CD4-positive, alpha-beta T cell treated with Interleukin-1 beta for 1 hour (primary cell): Measurements from ENCODE around the gene SATB1.
"Not testable (repeated sequence)": the region's sequence is repeated elsewhere in the genome, so short reads cannot be mapped to it uniquely, and the experiment has no call there.

Experiments
- DNase-seq, 2 donors: peaks; one replicate each; pipeline ENCODE4 v3.0.0-alpha.2; 2020 to 2022

Gene SATB1

GRCh38 chr3:18424729-18425640 is at the start of gene SATB1:
SATB1 (minus strand) TSS chr3:18425339; CDS start chr3:18420967, 4,372 bp downstream.
- DNase-seq = peak; percentile 69 to 78

- DNase-seq = no peak
Measured at GRCh38 chr3:18474202-18474601, 49.1 kb upstream of the SATB1 start.

DNA sequence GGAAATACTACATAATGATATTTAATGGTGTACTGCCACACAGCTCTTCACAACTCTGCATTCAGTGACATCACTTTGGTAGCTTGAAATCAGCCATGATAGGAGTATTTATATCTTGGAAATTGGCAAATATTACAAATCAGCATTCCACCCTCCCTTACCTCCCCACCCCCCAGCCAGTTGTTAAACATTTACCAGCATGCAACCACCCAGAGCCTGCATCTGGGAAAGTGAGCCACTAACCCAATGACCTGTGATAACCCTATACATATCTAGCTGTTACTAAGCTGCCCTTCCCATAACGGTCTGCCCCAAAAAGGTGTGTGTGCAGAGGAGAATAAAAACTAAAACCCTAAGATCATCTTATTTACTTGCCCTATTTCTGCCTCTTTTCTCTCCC is 44.6 kb upstream of the SATB1 start:
- no peak for DNase-seq

GRCh38 chr3:18466136-18466535 is 41.0 kb upstream of the SATB1 start:
- DNase-seq = no peak

DNA sequence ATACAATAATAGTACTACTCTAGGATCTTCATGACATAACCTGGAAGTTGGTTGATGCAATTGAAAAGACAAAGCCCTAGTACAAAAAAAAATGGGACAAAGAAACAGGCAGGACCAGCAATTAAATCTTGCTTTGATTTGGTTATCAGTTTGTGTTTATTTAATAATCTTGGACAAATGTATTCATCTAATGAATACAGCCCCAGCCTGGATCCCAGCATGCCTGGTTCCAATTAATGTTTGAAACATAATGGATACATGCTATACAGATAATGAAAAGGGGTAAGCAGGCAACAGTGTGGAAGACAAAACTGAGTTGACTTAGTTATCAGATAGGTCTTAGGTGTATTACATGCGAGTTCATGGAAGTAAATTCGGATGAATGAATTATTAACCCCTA is 29.6 kb upstream of the SATB1 start:
- no peak for DNase-seq

DNA sequence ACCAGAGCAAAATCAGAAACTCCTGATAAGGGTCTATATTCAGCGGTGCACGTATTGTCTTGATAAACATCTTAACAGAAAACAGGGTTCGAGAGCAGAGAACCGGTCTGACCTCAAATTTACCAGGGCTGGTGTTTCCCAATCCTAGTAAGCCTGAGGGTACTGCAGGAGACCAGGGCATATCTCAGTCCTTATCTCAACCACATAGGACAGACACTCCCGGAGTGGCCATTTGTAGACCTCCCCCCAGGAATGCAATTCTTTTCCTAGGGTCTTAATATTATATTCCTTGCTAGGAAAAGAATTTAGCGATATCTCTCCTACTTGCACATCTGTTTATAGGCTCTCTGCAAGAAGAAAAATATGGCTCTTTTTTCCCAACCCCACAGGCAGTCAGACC is 24.5 kb upstream of the SATB1 start:
- DNase-seq = not testable (repeated sequence)

- no peak for DNase-seq
Measured at GRCh38 chr3:18447720-18448119, 22.6 kb upstream of the SATB1 start.

- DNase-seq = no peak
Measured at GRCh38 chr3:18446149-18446825, 21.1 kb upstream of the SATB1 start.

GRCh38 chr3:18445401-18446148 is 20.4 kb upstream of the SATB1 start:
- DNase-seq = peak; percentile 80 to 89

DNA sequence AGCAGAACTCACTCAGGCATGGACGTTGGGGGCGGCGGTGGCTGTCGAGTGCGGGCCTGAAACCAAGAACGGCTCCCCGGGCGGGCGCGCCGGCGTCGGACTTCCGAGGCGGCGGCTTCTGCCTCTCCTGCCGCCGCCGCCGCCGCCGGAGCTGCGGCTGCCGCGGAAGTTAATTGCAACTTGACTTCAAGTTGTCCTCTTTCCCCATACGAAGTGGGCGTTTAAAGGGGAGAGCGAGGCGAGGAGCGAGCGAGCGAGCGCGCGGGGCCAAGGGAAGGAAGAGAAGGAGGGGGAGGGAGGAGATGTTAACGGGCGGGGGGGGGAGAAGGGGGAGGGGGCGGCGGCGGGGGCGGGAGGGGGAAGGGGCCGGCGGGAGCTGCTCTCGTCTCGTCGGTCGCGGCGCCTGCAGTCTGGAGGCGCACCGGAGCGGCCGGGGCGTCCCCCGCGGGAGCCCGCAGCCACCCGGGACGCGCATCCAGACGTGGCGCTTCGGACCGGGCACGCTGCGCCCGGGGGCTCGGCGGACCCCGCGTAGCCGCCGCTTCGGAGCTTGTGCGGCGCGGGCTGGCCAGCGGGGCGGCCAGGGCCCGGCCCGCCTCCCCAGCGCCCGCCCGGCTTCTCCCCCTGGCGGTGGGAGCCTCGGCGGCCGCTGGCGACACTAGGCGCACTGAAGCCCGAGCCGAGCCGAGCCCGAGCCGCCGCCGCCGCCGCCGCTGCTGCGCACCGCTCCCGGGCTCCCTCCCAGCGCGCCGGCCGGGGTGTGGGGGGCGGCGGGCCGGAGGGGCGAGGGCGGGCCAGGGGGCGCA is 19.7 kb upstream of the SATB1 start:
- peak; percentile 81 to 83 for DNase-seq

DNA sequence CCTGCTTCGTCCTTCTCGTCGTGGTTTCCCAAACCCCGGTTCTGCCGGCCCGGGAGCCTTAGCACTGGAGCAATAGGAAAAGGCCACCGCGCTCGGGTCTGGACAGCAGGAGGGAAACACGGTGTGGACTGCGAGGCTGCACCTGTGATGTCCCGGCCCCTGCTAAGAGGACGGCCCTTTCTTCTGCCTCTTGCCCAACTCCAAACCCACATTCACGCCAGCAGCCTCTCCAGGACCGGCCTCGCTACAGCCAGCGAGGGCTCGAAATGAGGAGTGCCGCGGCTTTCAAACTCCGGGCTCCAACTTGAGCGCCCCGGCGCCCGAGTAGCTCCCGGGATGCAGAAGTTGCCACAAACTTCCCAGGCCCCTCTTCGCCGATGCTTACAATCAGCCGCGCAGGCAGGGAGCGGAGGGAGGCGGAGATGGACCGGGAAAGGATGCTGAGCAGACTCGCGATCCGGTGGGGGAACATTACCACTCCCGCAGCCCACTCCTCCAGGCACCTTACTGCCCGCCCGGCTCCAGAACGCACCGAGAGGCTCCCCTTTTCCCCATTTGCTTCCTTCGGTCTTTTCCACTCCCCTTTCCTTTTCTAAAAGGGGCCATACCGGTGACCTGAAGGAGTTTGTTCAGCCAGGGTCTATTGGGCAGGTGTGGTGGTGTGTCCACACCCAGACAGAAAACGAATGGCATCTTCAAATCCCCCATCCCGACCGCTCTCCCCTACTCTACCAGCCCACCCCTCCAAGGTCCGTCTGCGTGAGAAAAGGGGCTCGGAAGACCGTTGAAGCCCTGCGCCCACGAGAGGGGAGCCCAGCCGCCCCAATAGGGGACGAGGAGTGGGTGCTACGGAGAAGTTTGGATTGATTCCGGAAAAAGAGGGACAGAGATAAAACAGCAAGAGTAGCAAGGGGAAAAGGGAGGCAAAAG is 18.8 kb upstream of the SATB1 start:
- peak in 1 of 2 donors; percentile 2 for DNase-seq

DNA sequence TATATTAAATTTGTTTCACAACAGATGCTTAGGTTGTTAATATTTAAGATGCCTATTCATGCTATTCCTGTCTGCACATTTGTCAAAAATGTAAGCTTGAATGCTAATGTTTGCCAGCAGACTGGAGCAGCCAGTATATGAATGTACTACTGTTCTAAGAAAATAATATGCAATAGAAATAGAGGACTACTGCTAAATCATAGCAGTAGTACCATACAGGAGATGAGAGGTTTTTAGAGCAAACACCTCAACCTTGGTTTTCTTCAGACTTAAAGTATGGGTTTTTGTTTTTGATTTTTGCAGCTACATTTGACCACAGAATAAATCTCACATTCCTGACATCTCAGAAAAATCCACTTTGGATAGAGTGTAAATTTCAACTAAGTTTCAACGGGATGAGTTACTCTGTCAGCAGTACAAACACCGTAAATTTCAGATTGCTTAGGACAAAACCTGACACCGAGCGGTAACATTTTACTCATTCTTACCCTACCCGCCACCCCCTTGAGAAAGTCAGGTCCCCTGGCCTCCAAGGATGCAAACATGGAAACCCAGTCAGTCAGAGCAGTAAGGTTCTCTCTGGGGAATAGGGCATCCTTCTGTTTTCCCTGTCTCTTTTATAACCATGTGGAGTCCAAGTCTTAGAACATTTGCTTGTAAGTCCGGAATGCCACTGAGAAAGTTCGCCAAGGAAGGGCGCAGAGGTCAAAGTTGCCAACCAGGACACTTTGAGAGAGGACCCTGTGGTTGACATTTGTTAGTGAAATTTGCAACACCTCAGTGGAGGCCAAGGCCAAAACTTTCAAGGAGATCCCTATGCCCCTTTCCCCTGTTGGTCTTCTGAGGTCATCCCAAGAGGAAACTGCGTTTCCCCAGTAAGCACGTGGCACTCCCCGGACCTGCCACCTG is 17.9 kb upstream of the SATB1 start:
- no peak for DNase-seq

- no peak for DNase-seq
Measured at GRCh38 chr3:18441551-18441950, 16.4 kb upstream of the SATB1 start.

DNA sequence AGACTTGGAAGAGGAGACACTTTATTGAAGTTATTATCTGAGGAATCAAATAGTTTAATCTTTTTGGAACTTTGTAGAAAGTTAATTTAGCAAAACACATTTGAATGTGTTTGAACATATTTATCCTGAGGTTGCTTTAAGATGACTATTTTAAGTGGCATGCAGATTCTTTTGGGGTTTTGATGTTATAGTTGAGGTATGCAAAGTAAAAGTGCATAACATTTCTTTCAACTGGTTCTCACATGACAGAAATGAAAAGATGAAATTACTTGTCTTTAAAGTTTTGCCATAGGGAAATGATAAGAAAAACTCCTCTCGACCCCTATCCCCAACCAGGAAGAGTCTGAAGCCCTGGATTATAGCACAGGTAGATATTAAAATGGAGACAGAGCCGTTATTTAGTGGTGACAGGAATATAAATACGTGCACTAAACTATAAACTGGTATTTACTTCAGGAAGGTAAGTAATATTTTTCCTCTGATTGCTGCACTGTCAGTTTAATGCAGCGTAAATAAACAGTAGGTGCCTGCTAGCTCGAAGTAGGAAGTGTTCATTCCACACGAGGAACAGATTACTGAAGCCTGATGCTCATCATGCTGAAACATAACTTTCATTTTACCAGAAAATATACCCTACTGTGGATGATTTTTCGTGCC is 15.1 kb upstream of the SATB1 start:
- DNase-seq = no peak

GRCh38 chr3:18439281-18439680 is 14.1 kb upstream of the SATB1 start:
- no peak for DNase-seq

- peak; percentile 75 to 82 for DNase-seq
Measured at GRCh38 chr3:18438586-18438985, 13.4 kb upstream of the SATB1 start.

DNA sequence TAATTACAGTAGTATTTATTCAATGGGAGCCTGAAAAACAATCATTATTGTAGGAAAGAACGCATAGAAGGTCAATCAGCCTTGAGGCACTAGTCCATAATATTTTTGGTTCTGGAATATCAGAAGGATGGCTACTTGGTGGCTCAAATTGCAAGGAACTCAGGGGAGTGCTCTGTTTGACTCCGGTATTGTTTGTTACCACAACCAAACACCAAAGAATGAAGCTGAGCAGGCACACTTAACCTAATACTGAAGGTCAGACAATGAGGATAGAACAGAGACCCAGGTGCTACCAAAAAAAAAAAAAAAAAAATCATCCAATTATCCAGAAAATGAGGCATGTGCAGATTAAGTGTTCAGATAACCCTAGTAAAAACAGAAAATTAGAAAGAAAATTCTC is 11.1 kb upstream of the SATB1 start:
- no peak for DNase-seq

- DNase-seq = no peak
Measured at GRCh38 chr3:18434711-18435110, 9.6 kb upstream of the SATB1 start.

DNA sequence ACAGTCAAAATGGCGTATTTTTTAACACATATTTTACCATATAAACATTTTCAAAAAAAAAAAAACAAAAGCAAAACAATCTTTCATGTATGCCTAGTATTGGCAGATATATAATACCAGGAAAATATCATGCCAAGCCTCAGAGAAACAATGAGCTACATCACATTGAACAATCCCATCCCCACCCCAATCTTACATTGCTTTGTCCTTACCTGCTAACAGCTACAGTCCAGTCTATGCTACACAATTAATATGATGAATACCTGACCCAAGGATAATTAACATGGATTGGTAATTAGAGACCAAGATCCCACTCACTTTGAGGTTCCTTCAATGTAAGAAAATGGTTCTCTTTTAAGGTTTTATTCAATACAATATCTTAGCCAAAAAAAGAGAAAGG is 7.6 kb upstream of the SATB1 start:
- no peak for DNase-seq

DNA sequence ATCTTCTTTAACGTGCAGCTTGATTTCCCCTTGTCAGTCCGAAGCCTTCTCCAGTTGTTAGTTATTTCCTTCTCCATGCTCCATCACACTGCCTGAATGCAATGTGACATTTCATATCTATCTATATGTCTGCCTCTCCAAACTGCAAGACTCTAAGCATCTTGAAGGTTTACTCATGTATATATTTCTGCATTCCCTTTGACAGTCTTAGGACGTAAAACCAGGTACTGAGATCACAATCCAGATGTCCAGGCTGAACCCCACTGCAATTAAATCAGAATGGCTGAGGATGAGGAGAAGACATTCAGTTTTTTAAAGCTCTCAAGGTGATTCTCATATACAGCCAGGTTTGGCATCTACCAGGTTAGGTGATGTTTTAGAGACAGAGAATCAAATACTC is 6.1 kb upstream of the SATB1 start:
- no peak for DNase-seq
